Fibroblast of gingiva (primary cell): Measurements from ENCODE around the gene TNFRSF14.
"Not testable (repeated sequence)": the region's sequence is repeated elsewhere in the genome, so short reads cannot be mapped to it uniquely, and the experiment has no call there.

Experiments
- DNase-seq: peaks from one replicate; pipeline ENCODE4 v3.0.0-alpha.2; 2011; ENCODE audit warnings: low read depth

Gene TNFRSF14

GRCh38 chr1:2538872-2539271, 17.3 kb upstream of the TNFRSF14 start:
- DNase-seq, result no peak

- no peak for DNase-seq
Observed at GRCh38 chr1:2539312-2539907, 16.8 kb upstream of the TNFRSF14 start.

GRCh38 chr1:2540816-2541492, 15.2 kb upstream of the TNFRSF14 start:
- no peak for DNase-seq

- no peak for DNase-seq
Observed at GRCh38 chr1:2541619-2542245, 14.4 kb upstream of the TNFRSF14 start.

- DNase-seq, result no peak
Observed at GRCh38 chr1:2542246-2542915, 13.8 kb upstream of the TNFRSF14 start.

DNA sequence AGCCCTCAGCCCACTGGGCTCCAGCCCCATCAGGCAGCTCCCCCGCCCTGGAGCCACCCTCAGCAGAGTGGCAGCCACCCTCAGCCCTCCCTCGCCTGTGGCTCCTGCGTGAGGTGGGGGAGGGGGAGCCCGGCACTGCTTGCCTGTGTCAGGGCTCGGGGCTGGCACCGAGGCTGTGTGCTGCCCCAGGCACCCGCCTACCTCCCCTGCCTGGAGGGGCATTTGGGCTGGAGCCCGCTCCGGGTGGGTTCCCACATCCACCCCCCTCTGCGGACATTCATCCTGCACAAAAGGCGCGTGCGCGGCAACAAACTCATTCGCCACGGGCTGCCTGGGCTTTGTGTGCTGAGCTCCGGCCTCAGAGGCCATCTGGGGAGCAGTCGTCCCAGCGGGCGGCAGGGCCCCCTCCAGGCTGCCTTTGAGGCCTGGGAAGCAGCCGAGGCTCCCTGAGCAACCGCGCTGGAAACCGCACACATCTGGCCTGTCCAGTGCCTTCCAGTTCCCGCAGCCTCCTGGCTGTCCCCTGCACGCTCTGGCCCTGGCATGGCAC, 12.6 kb upstream of the TNFRSF14 start:
- no peak for DNase-seq

DNA sequence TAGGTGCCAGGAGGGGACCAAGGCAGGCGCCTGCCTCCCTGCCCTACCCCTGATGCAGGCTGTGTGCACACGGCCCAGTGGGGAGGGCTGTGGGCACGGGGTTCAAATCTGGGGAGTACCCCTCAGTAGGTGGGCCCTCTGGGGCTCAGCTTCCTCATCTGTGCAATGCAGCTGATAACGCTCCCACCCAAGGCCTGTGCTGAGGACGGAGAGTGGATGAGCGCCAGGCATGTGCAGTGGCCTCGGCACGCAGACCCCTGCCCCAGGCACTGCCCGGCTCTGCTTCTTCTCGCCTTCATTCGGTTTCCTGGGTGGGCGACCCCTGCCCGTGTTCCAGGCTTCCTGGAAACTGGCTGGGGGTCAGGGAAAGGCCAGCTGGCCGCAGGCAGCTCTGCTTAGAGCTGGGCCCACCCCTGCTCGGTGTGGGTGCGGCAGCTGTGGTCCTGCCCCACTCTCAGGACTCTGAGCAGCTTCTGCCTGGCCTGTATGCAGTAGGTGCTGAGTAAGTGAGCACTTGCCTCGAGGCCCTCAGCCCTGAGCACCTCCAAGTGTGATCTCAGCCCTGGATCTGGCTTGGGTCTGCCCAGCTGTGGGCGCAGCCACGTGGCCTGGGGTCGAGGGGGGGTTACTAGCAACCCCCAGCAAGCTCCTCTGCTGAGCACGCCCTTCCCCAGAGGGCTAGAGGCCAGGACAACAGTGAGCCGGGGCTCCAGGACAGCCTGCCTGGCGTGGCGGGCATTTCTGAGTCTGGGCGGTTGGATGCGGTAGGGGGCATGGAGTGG, 11.9 kb upstream of the TNFRSF14 start:
- no peak for DNase-seq

- no peak for DNase-seq
Observed at GRCh38 chr1:2544875-2545640, 11.1 kb upstream of the TNFRSF14 start.

DNA sequence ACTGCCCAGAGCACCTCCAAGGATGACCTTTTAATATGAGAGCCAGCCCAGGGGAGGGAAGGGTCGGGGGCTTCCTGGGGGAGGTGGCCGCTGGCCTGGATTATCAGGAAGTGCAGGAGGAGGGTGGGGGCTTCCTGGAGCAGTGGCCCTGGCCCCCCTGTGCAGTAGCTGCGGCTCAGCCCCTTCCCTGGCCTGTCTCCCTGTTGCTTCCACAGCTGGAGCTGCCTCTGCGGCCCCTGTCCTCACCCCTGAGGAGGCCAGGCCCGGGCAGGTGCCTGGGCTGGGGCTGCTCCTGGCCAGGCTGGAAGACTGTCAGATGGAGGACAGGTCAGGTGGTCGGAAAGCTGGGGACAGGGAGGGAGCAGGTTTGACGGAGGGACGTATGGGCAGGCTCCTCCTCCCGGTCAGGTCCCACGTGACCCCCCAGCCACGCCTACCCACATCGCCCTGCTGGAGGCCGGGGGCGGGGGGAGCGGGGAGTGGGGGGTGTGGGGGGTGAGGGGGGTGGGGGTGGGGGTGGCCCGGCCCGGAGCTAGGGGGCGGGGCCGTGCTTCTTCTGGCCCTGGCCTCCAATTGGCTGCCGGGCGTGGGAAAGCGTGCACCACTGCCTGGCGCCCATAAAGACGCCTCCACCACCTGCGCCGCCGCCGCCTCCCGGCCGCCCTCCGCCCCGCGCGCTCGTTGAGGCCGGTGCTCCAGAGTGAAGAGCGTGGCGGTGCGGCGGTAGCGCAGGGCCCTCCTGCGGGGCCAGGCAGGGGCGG, 10.2 kb upstream of the TNFRSF14 start:
- peak; percentile 72 for DNase-seq

DNA sequence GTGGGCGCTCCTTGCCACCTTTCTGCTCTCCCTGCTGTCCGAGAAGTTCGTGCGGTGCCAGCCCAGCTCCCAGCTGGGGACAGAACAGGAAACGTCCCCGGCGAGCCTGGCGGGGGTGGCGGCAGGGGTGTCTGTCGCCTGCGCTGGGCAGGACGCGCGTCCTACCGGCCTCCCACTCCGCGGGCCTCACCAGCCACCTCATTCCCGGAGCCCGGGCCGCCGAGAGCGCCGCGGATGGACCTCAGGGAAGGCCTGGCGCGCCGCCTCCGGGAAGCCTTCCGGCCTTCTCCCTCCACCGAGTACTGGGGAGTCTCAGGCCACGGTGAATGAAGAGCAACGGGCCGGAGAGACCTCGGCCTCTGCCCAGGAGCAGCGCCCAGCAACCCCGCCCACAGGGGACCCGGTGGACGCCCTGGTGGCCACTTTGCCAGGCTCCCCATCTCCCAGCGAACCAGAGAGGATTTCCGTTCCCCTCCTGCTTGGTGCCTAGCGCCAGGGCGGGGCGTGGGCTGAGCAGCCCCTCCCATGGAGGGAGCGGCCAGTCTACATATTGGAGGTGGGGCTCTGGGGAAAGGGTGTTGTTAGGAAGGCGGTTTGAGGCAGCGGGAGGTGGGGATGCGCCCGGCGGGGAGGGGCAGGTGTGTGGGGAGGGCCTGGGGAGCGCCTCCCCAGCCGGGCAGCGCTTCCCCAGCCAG, 9.5 kb upstream of the TNFRSF14 start:
- peak; percentile 84 for DNase-seq

GRCh38 chr1:2547210-2548067, 8.7 kb upstream of the TNFRSF14 start:
- no peak for DNase-seq

- peak; percentile 50 for DNase-seq
Observed at GRCh38 chr1:2548068-2548589, 8.0 kb upstream of the TNFRSF14 start.

DNA sequence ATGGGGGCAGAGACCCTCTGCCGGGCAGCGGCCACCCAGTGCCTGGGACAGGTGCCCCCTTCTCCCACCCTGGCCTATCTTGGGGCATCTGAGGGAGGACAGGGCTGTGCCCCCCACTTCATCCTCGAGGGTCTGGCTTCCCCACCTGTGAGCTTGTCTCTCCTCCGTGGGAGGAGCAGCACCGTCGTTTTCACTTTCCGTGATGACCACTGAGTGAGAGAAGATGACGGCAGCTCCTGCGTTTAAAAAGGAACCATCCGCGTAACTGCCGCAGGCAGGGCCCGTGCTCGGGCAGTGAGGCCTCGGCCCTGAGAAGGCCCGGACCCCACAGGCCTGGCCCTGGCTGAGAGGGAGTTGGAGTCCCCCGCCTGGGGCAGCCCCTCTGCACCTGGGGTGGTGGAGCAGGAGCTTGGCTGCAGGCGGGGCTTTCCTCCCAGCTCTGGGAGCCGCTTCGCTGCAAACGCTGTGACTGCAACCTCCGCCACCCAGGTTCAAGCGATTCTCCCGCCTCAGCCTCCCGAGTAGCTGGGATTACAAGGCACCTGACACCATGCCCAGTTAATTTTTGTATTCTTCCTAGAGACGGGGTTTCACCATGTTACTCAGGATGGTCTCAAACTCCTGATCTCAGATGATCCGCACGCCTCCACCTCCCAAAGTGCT, 6.7 kb upstream of the TNFRSF14 start:
- not testable (repeated sequence) for DNase-seq

DNA sequence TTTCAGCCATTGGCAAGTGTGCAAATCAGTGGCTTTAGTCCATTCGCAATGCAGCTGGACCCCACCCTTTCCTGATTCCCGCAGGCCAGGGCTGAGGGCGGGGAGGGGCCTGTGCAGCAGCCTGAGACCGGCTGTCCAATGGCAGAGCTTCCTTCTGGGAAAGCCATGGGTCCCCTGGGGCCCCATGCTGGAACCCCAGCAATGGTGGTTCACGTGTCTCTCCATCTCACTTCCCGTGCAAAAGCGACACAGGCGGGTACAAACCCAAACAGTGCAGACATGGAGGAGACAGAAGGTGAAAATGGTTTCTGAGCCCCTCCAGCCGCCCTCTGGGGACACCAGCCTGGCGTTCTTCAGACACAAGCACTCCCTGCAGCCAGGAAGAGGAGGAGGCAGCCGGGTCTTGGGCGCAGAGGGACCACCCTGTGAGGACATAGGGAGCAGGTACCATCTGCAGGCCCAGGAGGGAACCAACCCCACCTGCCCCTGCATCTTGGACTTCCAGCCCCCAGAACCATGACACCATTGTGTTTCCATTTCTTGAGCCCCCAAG, 5.8 kb upstream of the TNFRSF14 start:
- not testable (repeated sequence) for DNase-seq

GRCh38 chr1:2551544-2551943, 4.6 kb upstream of the TNFRSF14 start:
- not testable (repeated sequence) for DNase-seq

DNA sequence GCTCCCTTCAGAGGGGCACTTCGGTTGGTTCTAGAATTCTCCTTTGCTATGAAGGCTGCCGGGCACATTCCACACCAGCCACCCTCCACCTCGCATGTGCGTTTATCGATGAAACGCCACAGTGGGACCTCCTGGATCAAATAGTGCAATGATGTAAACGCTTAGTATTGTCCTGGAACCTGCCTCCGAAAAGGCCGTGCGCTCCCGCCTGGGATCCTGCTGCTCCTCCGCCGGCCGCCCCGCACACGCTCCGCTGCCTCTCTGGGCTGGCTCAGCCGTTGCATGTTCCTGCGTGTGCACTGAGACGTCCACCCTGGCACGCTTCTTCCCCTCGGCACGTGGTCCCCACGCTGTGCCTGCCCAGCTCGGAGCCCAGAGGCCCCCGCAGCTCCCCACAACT, 4.0 kb upstream of the TNFRSF14 start:
- no peak for DNase-seq

DNA sequence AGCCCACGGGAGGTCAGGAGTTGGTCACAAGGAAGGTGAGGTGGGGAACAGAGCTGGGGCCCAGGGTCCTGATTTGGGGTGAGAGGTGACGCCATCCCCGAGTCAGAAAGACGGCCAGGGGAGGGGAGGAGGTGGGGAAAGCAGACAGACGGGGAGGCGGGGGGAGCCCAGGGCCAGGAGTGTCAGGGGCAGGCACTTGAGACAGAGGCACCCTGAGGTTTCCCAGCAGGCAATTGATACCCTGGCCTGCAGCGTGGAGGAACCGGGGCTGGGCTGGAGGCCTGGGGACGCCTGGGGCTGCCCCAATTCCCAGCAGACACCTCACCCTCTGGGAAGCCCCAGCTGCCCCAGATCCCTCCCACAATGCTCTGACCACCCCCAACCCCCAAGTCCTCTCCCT, 3.1 kb upstream of the TNFRSF14 start:
- DNase-seq, result not testable (repeated sequence)
